Stimulated activated memory B cell treated with anti-CD40 and anti-IgM and Interleukin-4, amounts not matched to agents 10 μg/mL and 1 μg/mL and 100 μg/mL, for 72 hours (primary cell): Measurements from ENCODE around the gene PSME1.
A peak's percentile ranks its signal among the peaks of the same experiment; 100 is the strongest.

Source experiments
- ATAC-seq: fragments of 150-1000 bp; cut with Tn5 transposase; 2 replicates; pipeline ENCODE4 v1.10.0; 2021
- H3K27ac Mint-ChIP-seq: one replicate; pipeline ENCODE4 v1.8.0; 2022; ENCODE audit warnings: mild to moderate bottlenecking, mixed read lengths
- H3K27me3 Mint-ChIP-seq: one replicate; pipeline ENCODE4 v1.8.0; 2022; ENCODE audit warnings: mixed read lengths
- H3K36me3 Mint-ChIP-seq: one replicate; pipeline ENCODE4 v1.8.0; 2022; ENCODE audit warnings: mixed read lengths
- H3K4me1 Mint-ChIP-seq: one replicate; pipeline ENCODE4 v1.8.0; 2022; ENCODE audit warnings: mixed read lengths
- H3K4me3 Mint-ChIP-seq: one replicate; pipeline ENCODE4 v1.8.0; 2022; ENCODE audit warnings: mild to moderate bottlenecking, moderate library complexity, mixed read lengths
- H3K9me3 Mint-ChIP-seq: one replicate; pipeline ENCODE4 v1.8.0; 2022; ENCODE audit warnings: mixed read lengths

PSME1 gene

DNA sequence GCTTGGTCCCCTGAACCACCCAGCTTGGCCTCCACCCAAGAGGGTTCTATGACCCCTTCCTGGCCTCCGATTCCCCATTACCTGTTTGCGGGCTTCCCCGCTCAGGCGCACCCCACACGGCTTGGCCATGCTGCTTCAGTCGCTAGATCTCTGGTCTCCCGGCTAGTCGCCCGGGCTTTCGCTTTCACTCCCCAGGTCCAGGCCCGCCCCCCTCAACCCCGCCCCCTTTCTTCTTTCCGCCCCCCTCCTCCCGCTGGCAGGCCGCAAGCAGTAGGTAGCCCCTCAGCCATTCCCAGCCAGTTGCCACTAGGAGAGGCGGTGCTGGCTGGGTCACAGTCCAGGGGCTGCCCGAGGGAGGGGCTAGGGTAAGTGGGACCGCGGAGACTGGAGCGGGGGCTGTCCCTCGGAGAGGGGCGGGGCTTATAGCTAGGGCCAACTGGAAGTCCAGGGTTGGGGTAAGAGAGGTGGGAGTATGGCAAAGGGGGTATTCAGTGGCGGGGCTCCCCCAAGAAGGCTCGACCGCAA lies 10.5 kb downstream of the PSME1 start, which contains the start of gene PSME2:
PSME2 (minus strand) TSS at position 158 of the 525 bp plus-strand sequence; CDS start at position 129, 29 bp downstream.
- Mint-ChIP-seq H3K4me1 (peaks cover 58% of the 10 kb centered on the region), H3K36me3 (peaks cover 46% of the 10 kb centered on the region), H3K27ac (peak within 1 kb of the TSS; percentile 83), H3K27me3 (no peaks in the 10 kb centered on the region), H3K4me3 (peak within 1 kb of the TSS; percentile 90), H3K9me3 (no peaks in the 10 kb centered on the region)
- peak; percentile 87 for ATAC-seq

- ATAC-seq, result peak; percentile 96
- peak within 1 kb of the TSS; percentile 83 for H3K27ac Mint-ChIP-seq
- H3K4me3 Mint-ChIP-seq, result peak within 1 kb of the TSS; percentile 90
- H3K9me3 Mint-ChIP-seq, result no peaks in the 10 kb centered on the region
- H3K4me1 Mint-ChIP-seq, result peaks cover 58% of the 10 kb centered on the region
- no peaks in the 10 kb centered on the region for H3K27me3 Mint-ChIP-seq
- H3K36me3 Mint-ChIP-seq, result peaks cover 46% of the 10 kb centered on the region
Observed at GRCh38 chr14:24146978-24147760, 11.2 kb downstream of the PSME1 start, which contains the start of gene RNF31. Gene RNF31, plus strand, starts transcription at chr14:24147498. Its CDS starts 201 bp downstream, at chr14:24147699.

DNA sequence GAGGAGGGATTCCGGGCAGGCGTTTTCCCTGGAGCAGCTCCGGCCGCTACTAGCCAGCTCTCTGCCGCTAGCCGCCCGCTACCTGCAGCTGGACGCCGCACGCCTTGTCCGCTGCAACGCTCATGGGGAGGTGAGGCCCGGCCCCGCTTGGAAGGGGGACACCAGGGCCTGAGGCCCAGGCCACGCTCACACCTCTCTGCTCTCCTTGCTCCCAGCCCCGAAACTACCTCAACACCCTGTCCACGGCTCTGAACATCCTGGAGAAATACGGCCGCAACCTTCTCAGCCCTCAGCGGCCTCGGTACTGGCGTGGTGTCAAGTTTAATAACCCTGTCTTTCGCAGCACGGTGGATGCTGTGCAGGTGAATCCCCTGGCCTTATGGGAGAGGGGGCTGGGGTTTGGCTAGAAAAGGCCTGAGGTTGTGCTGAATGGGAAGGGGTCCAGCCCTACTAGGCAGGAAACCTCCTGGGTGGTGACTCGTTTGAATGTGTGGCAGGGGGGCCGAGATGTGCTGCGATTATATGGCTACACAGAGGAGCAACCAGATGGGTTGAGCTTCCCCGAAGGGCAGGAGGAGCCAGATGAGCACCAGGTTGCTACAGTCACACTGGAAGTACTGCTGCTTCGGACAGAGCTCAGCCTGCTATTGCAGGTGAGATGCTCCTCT lies 11.9 kb downstream of the PSME1 start:
- no peak for ATAC-seq
- Mint-ChIP-seq H3K4me3 (peak overlapping the region; percentile 90), H3K4me1 (peaks cover 53% of the 10 kb centered on the region), H3K27ac (peak overlapping the region; percentile 83), H3K36me3 (peaks cover 42% of the 10 kb centered on the region), H3K9me3 (no peaks in the 10 kb centered on the region), H3K27me3 (no peaks in the 10 kb centered on the region)

- H3K9me3 Mint-ChIP-seq, result no peaks in the 10 kb centered on the region
- no peak overlapping the region for H3K27ac Mint-ChIP-seq
- H3K4me1 Mint-ChIP-seq, result peaks cover 45% of the 10 kb centered on the region
- ATAC-seq, result no peak
- no peaks in the 10 kb centered on the region for H3K27me3 Mint-ChIP-seq
- H3K36me3 Mint-ChIP-seq, result peaks cover 28% of the 10 kb centered on the region
- no peak overlapping the region for H3K4me3 Mint-ChIP-seq
Observed at GRCh38 chr14:24149302-24149969, 13.4 kb downstream of the PSME1 start.

DNA sequence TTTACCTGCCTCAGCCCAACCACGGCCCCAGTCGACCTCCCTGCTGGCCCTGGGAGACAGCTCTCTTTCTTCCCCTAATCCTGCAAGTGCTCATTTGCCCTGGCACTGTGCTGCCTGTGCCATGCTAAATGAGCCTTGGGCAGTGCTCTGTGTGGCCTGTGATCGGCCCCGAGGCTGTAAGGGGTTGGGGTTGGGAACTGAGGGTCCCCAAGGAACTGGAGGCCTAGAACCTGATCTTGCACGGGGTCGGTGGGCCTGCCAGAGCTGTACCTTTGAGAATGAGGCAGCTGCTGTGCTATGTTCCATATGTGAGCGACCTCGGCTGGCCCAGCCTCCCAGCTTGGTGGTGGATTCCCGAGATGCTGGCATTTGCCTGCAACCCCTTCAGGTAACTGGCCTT lies 14.1 kb downstream of the PSME1 start:
- ATAC-seq, result no peak
- Mint-ChIP-seq H3K4me1 (peaks cover 42% of the 10 kb centered on the region), H3K4me3 (no peak overlapping the region), H3K27me3 (no peaks in the 10 kb centered on the region), H3K9me3 (no peaks in the 10 kb centered on the region), H3K27ac (peak overlapping the region; percentile 39), H3K36me3 (peaks cover 30% of the 10 kb centered on the region)

DNA sequence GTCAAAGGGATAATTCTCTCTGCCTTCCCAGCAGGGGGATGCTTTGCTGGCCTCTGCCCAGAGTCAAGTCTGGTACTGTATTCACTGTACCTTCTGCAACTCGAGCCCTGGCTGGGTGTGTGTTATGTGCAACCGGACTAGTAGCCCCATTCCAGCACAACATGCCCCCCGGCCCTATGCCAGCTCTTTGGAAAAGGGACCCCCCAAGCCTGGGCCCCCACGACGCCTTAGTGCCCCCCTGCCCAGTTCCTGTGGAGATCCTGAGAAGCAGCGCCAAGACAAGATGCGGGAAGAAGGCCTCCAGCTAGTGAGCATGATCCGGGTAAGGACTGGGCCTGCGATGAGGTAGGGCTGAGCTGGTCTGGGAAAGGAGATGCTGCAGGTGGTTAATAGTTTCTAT lies 14.6 kb downstream of the PSME1 start:
- Mint-ChIP-seq H3K4me1 (peaks cover 37% of the 10 kb centered on the region), H3K27me3 (no peaks in the 10 kb centered on the region), H3K27ac (peak overlapping the region; percentile 39), H3K9me3 (no peaks in the 10 kb centered on the region), H3K4me3 (no peak overlapping the region), H3K36me3 (peaks cover 30% of the 10 kb centered on the region)
- ATAC-seq, result no peak

GRCh38 chr14:24150993-24151392 lies 15.0 kb downstream of the PSME1 start:
- Mint-ChIP-seq H3K4me1 (peaks cover 33% of the 10 kb centered on the region), H3K4me3 (no peak overlapping the region), H3K36me3 (peaks cover 34% of the 10 kb centered on the region), H3K27me3 (no peaks in the 10 kb centered on the region), H3K27ac (no peak overlapping the region), H3K9me3 (no peaks in the 10 kb centered on the region)
- no peak for ATAC-seq

GRCh38 chr14:24151404-24152080 lies 15.5 kb downstream of the PSME1 start:
- H3K27me3 Mint-ChIP-seq, result no peaks in the 10 kb centered on the region
- H3K36me3 Mint-ChIP-seq, result peaks cover 35% of the 10 kb centered on the region
- no peak overlapping the region for H3K4me3 Mint-ChIP-seq
- H3K4me1 Mint-ChIP-seq, result peaks cover 31% of the 10 kb centered on the region
- ATAC-seq, result no peak
- H3K9me3 Mint-ChIP-seq, result no peaks in the 10 kb centered on the region
- H3K27ac Mint-ChIP-seq, result no peak overlapping the region

DNA sequence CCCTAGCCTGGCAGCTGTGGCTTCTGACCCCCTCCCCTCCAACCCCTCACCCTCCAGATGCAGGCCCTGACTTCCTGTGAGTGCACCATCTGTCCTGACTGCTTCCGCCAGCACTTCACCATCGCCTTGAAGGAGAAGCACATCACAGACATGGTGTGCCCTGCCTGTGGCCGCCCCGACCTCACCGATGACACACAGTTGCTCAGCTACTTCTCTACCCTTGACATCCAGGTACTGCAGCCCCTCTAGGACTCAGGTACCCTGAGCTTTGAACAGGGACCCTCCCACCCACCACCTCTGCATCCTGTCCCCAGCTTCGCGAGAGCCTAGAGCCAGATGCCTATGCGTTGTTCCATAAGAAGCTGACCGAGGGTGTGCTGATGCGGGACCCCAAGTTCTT lies 19.1 kb downstream of the PSME1 start:
- ATAC-seq, result no peak
- Mint-ChIP-seq H3K27me3 (no peaks in the 10 kb centered on the region), H3K9me3 (no peaks in the 10 kb centered on the region), H3K36me3 (peaks cover 55% of the 10 kb centered on the region), H3K4me1 (peaks cover 15% of the 10 kb centered on the region), H3K27ac (peak overlapping the region; percentile 43), H3K4me3 (no peak overlapping the region)

DNA sequence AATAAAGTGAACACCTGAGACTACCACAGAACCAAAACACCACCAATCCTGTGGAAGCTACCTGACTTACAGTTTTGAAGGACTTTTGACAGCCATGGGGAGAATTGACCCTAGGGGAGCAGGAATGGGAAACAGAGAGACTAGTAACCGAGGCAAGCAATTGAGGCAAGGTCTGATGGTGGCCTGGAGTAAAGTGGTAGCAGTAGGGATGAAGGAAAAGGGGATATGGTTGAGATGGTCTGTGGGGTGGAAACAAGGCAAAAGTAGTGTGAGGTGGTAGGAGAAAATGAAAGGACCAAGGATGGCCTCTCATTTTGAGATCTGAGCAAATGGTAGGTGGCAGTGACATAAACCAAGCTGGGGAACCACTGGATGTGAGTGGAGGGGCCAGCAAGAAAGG lies 20.8 kb downstream of the PSME1 start:
- no peak for ATAC-seq
- H3K36me3 Mint-ChIP-seq, result peaks cover 54% of the 10 kb centered on the region
- H3K4me1 Mint-ChIP-seq, result peaks cover 17% of the 10 kb centered on the region
- H3K9me3 Mint-ChIP-seq, result no peaks in the 10 kb centered on the region
- H3K4me3 Mint-ChIP-seq, result no peak overlapping the region
- no peak overlapping the region for H3K27ac Mint-ChIP-seq
- H3K27me3 Mint-ChIP-seq, result no peaks in the 10 kb centered on the region

GRCh38 chr14:24157331-24157730 lies 21.3 kb downstream of the PSME1 start:
- Mint-ChIP-seq H3K27ac (no peak overlapping the region), H3K4me1 (peaks cover 22% of the 10 kb centered on the region), H3K36me3 (peaks cover 59% of the 10 kb centered on the region), H3K9me3 (no peaks in the 10 kb centered on the region), H3K4me3 (no peak overlapping the region), H3K27me3 (no peaks in the 10 kb centered on the region)
- no peak for ATAC-seq

GRCh38 chr14:24159777-24160498 lies 23.9 kb downstream of the PSME1 start:
- H3K4me1 Mint-ChIP-seq, result peaks cover 46% of the 10 kb centered on the region
- no peaks in the 10 kb centered on the region for H3K27me3 Mint-ChIP-seq
- no peaks in the 10 kb centered on the region for H3K9me3 Mint-ChIP-seq
- no peak overlapping the region for H3K4me3 Mint-ChIP-seq
- H3K36me3 Mint-ChIP-seq, result peaks cover 81% of the 10 kb centered on the region
- ATAC-seq, result no peak
- peak overlapping the region; percentile 90 for H3K27ac Mint-ChIP-seq

DNA sequence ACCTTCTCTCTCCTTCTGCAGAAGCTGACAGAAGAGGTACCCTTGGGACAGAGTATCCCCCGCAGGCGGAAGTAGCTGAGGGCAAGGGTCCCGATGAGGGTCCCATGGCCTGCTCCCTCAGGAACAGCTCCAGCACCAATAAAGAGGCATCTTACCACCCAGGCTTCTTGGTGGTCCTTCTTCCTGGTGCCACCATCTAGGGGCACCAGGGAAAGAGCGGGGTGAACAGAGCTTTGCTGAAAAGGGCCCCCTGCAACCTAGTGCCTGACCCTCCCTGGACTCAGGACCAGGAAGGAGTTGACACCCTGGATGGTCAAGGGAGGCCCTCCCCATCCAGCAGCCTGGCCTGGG lies 24.5 kb downstream of the PSME1 start:
- H3K27me3 Mint-ChIP-seq, result no peaks in the 10 kb centered on the region
- H3K36me3 Mint-ChIP-seq, result peaks cover 81% of the 10 kb centered on the region
- no peaks in the 10 kb centered on the region for H3K9me3 Mint-ChIP-seq
- H3K4me3 Mint-ChIP-seq, result no peak overlapping the region
- H3K27ac Mint-ChIP-seq, result peak overlapping the region; percentile 90
- peaks cover 52% of the 10 kb centered on the region for H3K4me1 Mint-ChIP-seq
- ATAC-seq, result no peak
